ENCODE data around the gene MAD1L1. TPM values are rescaled to one million over a fixed set of nuclear protein-coding genes. Genes with fewer than 3 reads are reported as not detected.

The MAD1L1 gene
- total and polyA plus RNA-seq, 2 donors (not counting 3 experiments of a cell fraction or from before 2014, with no cell fraction given), result 34.1 to 42.3 TPM

DNA sequence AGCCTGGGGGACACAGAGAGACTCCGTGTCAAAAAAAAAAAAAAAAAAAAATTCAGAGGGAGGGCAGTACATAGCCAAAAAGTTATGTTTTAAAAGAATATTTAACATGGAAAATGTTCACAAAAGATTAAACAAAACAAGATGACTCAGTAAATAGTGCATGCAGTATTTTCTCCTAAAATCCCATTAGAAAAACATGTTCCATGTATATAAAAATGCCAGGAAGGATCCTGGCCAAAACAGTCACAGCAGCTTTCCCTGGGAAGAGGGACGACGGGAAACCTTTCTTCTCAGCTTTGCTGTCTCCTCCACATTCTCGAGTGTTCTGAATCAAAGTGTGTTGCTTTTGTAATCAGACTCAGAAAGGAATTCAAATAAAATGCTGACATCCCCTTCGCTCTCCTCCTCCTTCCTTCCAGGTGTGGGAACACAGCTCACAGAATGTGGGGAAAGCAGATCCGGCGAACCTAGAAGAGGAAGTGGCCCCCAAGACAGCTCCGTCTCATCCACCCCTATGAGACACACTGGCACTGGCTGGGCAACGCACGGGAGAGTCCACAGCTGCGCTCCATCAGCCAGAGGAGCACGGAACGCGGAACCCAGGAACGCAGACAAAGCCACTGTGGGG, 139.4 kb downstream of the MAD1L1 start:
- TF ChIP-seq JUN (IDR thresholded peaks at IDR 0.05; ENCODE audit: borderline replicate concordance, insufficient read depth, insufficient read length, low read depth), result no peak
- no peak for TF ChIP-seq GATA2 (IDR thresholded peaks at IDR 0.05; ENCODE audit: insufficient read depth, insufficient read length, low read depth, low read length)
- no peak for TF ChIP-seq FOS (IDR thresholded peaks at IDR 0.05; ENCODE audit: borderline replicate concordance, insufficient read depth, low read length)
- TF ChIP-seq, protein P1, sequence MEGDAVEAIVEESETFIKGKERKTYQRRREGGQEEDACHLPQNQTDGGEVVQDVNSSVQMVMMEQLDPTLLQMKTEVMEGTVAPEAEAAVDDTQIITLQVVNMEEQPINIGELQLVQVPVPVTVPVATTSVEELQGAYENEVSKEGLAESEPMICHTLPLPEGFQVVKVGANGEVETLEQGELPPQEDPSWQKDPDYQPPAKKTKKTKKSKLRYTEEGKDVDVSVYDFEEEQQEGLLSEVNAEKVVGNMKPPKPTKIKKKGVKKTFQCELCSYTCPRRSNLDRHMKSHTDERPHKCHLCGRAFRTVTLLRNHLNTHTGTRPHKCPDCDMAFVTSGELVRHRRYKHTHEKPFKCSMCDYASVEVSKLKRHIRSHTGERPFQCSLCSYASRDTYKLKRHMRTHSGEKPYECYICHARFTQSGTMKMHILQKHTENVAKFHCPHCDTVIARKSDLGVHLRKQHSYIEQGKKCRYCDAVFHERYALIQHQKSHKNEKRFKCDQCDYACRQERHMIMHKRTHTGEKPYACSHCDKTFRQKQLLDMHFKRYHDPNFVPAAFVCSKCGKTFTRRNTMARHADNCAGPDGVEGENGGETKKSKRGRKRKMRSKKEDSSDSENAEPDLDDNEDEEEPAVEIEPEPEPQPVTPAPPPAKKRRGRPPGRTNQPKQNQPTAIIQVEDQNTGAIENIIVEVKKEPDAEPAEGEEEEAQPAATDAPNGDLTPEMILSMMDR (IDR thresholded peaks at IDR 0.05; ENCODE audit: extremely low read depth in 1 of 2, insufficient read depth in 1 of 2, low read depth in 1 of 2, low read length in 2 of 2), result no peak
- no peak for TF ChIP-seq EZH2 (IDR thresholded peaks at IDR 0.05; ENCODE audit: borderline replicate concordance, low read depth, low read length, severe bottlenecking)
- no peak for TF ChIP-seq POLR2A (IDR thresholded peaks at IDR 0.05; ENCODE audit: low read depth, low read length)
- TF ChIP-seq, protein P2, sequence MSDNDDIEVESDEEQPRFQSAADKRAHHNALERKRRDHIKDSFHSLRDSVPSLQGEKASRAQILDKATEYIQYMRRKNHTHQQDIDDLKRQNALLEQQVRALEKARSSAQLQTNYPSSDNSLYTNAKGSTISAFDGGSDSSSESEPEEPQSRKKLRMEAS (IDR thresholded peaks at IDR 0.05; ENCODE audit: insufficient read depth, insufficient read length), result no peak
- no peak for TF ChIP-seq MYC (IDR thresholded peaks at IDR 0.05; ENCODE audit: low read depth, low read length)
- TF ChIP-seq POLR2AphosphoS5 (IDR thresholded peaks at IDR 0.05; ENCODE audit: insufficient read depth, low read depth, low read length), result no peak
- Histone ChIP-seq H3K36me3 (ENCODE audit: control insufficient read depth in 2 of 2, extremely low read depth in 1 of 2, insufficient read depth in 2 of 2, low read length in 2 of 2) (no peaks in the 10 kb centered on the region), H3K27ac (ENCODE audit: insufficient read depth, low read depth, low read length) (no peak overlapping the region), H3K4me1 (ENCODE audit: control insufficient read depth, extremely low read depth, insufficient read depth, low read length) (no peaks in the 10 kb centered on the region), H3K9me1 (replicated peaks; ENCODE audit: control insufficient read depth, extremely low read depth, insufficient read depth, low read length) (no peaks in the 10 kb centered on the region), H3K9me3 (replicated peaks; ENCODE audit: control insufficient read depth, insufficient read depth, low read length) (no peaks in the 10 kb centered on the region), H3K4me3 (replicated peaks in 1 of 3; ENCODE audit: insufficient read depth in 1 of 3, low read depth in 1 of 3, low read length in 3 of 3) (no peak overlapping the region), H4K20me1 (replicated peaks; ENCODE audit: control insufficient read depth, extremely low read depth, insufficient read depth, low read length) (no peaks in the 10 kb centered on the region), H3K9ac (replicated peaks; ENCODE audit: extremely low read depth, insufficient read depth, low read length) (no peak overlapping the region), H2AFZ (ENCODE audit: low read depth, low read length) (no peak overlapping the region), H3K79me2 (ENCODE audit: control insufficient read depth, insufficient read depth, low read length) (no peaks in the 10 kb centered on the region), H3K27me3 (ENCODE audit: control insufficient read depth in 2 of 2, insufficient read depth in 2 of 2, low read length in 2 of 2) (no peaks in the 10 kb centered on the region), H3K4me2 (ENCODE audit: insufficient read depth, low read length) (no peak overlapping the region)
- intact Hi-C loops (cut with micrococcal nuclease), result no loop called here
- ChIA-PET CTCF (no interaction called here), POLR2A (no interaction called here)
- no TSS peak for BruUV-seq (replicated peaks)
- DNase-seq (ENCODE audit: low read depth, low spot score) (no peak), FAIRE-seq (no peak)
- dilution Hi-C loops (cut with MboI; ENCODE audit: extremely low pct_ligation_motif_present, low sequenced_read_pairs), result no loop called here
